ENCODE measurements around the gene KIF19. TPM values are rescaled to one million over a fixed set of nuclear protein-coding genes. Genes with fewer than 3 reads are reported as not detected.

The KIF19 gene
- total and polyA plus RNA-seq, 2 of the 4 experiments (the other 2 are of a cell fraction) = not detected

DNA sequence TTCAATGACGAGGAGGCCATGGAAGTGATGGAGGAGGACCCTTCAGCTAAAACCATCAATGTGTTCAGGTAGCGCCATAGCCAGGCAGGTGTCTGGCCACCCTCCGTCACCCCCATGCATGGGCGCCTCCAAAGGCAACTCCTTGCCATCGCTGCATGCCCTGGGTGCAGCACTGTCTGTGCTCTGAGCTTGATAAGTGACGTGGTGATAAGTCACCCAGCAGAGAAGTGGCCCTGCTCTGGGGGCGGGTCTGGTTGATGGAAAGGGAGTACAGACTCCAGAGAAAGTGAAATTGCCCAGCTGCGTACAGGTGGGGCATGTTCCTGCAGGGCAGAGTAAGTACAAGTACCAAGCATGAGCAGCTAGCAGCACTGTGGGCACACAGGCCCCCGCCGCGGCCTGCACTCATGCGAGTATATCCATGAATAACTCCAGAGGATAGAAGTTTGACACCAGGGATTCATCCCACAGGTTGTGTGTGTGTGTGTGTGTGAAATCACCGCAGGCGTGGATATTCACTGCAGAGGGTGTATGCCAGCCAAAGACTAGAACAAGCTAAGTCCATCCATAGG lies 38.9 kb upstream of the KIF19 start:
- no peak overlapping the region for H3K23ac ChIP-seq (ENCODE audit: low read depth, low read length)
- no peaks in the 10 kb centered on the region for H3K36me3 ChIP-seq (ENCODE audit: control insufficient read depth, insufficient read depth, low read length)
- no peak overlapping the region for H2BK20ac ChIP-seq (ENCODE audit: low read depth, low read length)
- intact Hi-C loops (cut with micrococcal nuclease) (no loop called here), in situ Hi-C loops (cut with MboI; ENCODE audit: low sequenced_read_pairs) (no loop called here), dilution Hi-C loops (cut with HindIII; ENCODE audit: low sequenced_read_pairs, unreplicated experiment) (no loop called here)
- H3K4me2 ChIP-seq (ENCODE audit: low read depth, low read length) = no peak overlapping the region
- WGBS, 2 experiments (ENCODE audit: extremely low coverage in 2 of 2, insufficient read length in 1 of 2) = 53% methylated on average over 2 of the region's 14 CpGs; no CpG with 5 or more reads in 1 of the 2 experiments
- no peak overlapping the region for H2AK5ac ChIP-seq (ENCODE audit: low read depth, low read length)
- POLR2A ChIA-PET (ENCODE audit: unreplicated experiment) = no interaction called here
- no peak for DNase-seq
- H2AFZ ChIP-seq (replicated peaks; ENCODE audit: low read length, poor library complexity) = no peak overlapping the region
- H3K14ac ChIP-seq (replicated peaks; ENCODE audit: low read depth, low read length) = no peak overlapping the region
- no peak overlapping the region for H2BK5ac ChIP-seq (ENCODE audit: low read depth, low read length, poor library complexity, severe bottlenecking)
- H4K20me1 ChIP-seq (ENCODE audit: insufficient read depth, low read length) = no peaks in the 10 kb centered on the region
- TF ChIP-seq CEBPB (IDR thresholded peaks at IDR 0.05; ENCODE audit: low read depth, low read length) = no peak
- no peak for TF ChIP-seq MAFK (IDR thresholded peaks at IDR 0.05; ENCODE audit: low read depth, low read length)
- H2BK15ac ChIP-seq (ENCODE audit: low read depth, low read length) = no peak overlapping the region
- H3K27ac ChIP-seq (ENCODE audit: insufficient read depth, low read length) = no peak overlapping the region
- H3K18ac ChIP-seq (ENCODE audit: low read depth, low read length) = no peak overlapping the region
- H3K9me1 ChIP-seq (ENCODE audit: insufficient read depth, low read length) = no peaks in the 10 kb centered on the region
- H3K4me3 ChIP-seq (ENCODE audit: insufficient read depth, low read depth, low read length) = no peak overlapping the region
- H3K79me1 ChIP-seq (ENCODE audit: low read depth in 1 of 2, low read length in 2 of 2) = no peaks in the 10 kb centered on the region
- H2BK120ac ChIP-seq (ENCODE audit: low read depth, low read length) = no peak overlapping the region
- H3K9ac ChIP-seq (ENCODE audit: low read depth, low read length) = no peak overlapping the region
- no peak for ATAC-seq (ENCODE audit: low read depth)
- BruUV-seq (replicated peaks) = no TSS peak
- no peaks in the 10 kb centered on the region for H3K27me3 ChIP-seq (ENCODE audit: control insufficient read depth, insufficient read depth, low read length)
- no peak overlapping the region for H3K4ac ChIP-seq (ENCODE audit: low read depth, low read length)
- H4K91ac ChIP-seq (ENCODE audit: insufficient read depth, low read depth, low read length) = no peak overlapping the region
- H3K9me3 ChIP-seq (ENCODE audit: control insufficient read depth, insufficient read depth, low read length) = no peaks in the 10 kb centered on the region
- CTCF ChIA-PET = no interaction called here
- H3K4me1 ChIP-seq (ENCODE audit: control insufficient read depth, insufficient read depth, low read length) = no peaks in the 10 kb centered on the region
- H4K5ac ChIP-seq (ENCODE audit: low read depth, low read length) = no peak overlapping the region
- no peak overlapping the region for H2AK9ac ChIP-seq (replicated peaks; ENCODE audit: low read depth, low read length, poor library complexity)
- H4K8ac ChIP-seq (ENCODE audit: low read depth in 2 of 2, low read length in 2 of 2) = no peak overlapping the region
- no peak overlapping the region for H3K56ac ChIP-seq (ENCODE audit: extremely low read depth, insufficient read depth, low read length)
